Fibroblast of skin of left quadriceps (primary cell): Measurements from ENCODE around the gene SPATA25.
"Not testable (repeated sequence)": the region's sequence is repeated elsewhere in the genome, so short reads cannot be mapped to it uniquely, and the experiment has no call there.

ENCODE experiments used
- DNase-seq, 2 experiments: peaks; one replicate each; pipeline ENCODE4 v3.0.0-alpha.2; 2013; ENCODE audit warnings: low read depth in 2 of 2

The SPATA25 gene

DNA sequence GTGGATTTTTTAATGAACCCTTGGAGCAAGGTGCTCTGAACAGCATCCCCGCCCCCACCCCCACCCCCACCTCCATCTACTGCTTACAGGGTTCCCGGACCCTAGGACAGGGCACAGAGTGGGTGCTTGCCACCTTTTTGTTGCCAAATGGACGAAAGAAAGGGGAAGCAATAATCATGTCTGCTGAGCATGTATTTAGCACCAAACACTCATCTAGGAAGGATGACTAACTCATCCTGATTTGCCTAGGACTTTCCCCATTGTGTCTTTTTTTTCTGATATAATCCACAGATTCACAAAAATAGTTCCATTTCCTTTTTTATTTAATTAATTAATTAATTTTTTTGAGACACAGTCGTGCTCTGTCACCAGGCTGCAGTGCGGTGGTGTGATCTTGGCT, 25.7 kb upstream of the SPATA25 start:
- no peak for DNase-seq

DNA sequence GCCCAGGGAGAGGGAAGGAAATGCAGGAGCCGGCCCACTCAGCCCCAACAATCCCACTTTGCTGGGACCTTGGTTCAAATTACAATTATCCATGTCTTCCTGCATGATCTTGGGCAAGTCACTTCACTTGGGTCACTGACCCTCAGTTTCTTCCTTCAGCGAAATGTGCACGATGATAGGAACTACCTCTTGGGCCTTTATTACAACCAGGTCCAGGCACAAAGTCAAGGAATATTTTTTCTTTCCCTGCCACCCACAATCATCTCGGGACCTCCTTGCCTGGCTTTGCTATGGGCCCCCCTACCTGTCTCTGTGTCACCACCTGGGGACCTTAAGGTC, 24.9 kb upstream of the SPATA25 start:
- no peak for DNase-seq

DNA sequence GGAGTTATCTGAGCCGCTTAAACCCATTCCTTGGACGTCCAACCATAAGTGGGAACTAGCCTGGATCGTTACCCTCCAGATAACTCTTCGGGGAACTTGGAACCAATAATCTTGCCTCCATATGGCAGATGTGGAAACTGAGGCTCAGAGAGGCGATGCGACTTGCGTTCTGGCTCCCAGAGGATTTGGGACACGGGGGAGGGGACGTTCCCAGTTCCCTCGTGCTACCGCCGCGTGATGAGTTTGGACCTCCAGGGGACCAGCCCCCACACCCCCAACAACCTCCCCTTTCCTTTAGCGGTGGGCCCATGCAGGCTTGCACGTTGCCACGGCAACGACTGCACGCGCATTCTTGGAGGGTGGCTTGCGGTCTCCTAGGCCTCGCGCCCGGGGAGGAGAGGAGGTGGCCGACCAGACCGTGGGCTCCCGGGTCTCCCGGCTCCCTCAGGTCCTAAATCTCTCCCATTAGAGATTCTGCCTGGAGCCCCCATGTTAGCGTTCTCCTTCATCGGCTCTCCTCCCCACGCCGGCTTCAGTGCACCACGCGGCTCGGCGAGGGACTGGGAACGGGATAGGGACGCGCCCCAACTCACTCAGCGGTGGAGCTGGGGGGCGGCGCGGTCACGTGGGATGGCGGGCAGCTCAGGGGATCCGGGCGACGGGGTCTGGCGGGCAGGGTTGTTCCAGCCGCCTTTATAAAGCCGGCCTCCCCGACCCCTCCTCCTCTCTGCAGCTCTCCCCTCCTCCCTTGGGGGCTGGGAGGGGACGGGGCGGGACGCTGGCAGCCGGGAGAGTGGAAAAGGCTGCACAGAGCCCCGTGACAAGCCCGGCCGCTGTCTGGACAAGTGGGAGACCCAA, 24.3 kb upstream of the SPATA25 start, which contains the start of gene PLTP:
Gene PLTP, minus strand, starts transcription at position 670 of the 858 bp plus-strand sequence. CDS start 703 bp downstream, outside the sequence.
- no peak for DNase-seq

- DNase-seq, result peak; percentile 100
Measured at GRCh38 chr20:45910670-45911485, 23.5 kb upstream of the SPATA25 start.

DNA sequence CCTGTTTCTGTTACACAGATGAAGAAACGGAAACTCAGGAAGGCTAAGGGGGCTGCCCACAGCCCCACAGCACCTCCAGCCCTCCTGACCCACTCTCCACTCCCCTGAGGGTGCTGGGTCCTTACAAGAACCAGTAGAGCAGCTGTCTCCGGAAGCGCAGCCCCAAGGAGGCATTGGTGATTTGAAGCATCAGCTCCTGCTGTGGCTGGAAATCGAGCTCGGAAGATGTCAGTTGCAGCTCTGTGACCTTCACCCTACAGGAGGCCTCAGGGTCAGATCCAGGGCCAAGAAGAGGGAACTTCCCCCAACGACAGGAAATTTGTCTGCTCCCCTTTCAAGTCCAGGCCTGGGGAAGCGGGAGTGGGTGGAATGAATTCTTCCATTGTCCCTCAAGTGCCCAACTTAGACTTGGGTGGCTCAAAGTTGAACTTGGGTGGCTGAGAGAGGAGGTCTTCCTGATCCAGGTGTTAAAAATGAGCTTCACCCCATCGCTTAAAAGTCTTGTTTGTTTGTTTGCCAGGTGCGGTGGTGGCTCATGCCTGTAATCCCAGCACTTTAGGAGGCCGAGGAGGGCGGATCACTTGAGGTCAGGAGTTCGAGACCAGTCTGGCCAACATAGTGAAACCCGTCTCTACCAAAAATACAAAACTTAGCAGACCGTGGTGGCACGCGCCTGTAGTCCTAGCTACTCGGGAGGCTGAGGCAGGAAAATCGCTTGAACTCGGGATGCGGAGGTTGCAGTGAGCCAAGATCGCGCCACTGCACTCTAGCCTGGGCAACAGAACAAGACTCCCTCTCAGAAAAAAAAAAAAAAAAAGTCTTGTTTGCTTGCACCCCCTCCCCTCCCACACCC, 22.6 kb upstream of the SPATA25 start:
- DNase-seq, result no peak

GRCh38 chr20:45909336-45909808, 21.9 kb upstream of the SPATA25 start:
- no peak for DNase-seq

DNA sequence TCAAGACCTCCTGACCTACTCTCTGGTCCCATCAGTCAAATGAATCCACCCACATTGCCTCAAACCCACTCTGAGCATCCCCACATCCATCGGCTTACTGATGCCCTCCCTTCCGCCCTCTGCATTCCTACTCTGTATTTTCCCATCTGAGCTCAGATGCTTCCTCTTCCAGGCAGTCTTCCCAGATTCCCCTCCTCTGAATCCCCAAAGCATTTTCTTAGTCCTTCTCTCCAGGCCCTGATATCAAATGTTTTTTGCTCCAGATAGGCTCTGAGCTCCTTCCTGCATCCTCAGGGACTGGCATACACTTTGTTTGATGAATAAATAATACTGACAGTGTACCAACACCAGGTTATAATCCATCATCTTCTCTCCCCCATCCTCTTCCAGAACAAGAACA, 20.7 kb upstream of the SPATA25 start:
- no peak for DNase-seq

DNA sequence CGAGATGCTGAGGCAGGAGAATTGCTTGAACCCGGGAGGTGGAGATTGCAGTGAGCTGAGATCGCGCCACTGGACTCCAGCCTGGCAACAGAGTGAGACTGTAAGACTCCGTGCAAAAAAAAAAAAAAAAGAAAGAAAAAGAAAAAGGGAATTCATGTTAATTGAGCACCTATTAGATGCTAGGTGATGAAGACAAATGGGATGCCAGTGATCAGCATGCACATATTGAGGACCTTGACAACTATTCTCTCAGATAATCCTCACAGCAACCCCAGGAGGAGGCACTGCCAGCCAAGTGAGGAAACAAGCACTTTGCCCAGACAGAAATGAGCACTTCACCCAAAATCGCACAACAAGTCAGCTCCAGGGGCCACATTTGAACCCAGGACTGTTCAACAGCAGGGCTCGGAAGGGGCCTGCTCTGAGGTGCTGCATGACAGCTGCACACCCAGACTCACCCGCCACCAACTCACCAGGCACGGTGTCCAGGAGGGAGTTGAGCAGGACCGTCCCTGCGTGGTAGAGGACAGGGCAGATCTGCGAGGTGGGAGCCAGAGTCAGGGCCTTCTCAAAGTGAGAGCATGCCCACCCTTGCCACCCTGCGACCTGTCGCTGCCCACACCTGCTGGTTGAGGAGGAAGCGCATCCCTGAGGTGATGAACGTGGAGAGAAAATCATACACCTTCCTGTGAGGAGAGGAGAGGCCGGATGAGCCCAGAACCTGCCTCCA, 20.0 kb upstream of the SPATA25 start:
- DNase-seq, result no peak

DNA sequence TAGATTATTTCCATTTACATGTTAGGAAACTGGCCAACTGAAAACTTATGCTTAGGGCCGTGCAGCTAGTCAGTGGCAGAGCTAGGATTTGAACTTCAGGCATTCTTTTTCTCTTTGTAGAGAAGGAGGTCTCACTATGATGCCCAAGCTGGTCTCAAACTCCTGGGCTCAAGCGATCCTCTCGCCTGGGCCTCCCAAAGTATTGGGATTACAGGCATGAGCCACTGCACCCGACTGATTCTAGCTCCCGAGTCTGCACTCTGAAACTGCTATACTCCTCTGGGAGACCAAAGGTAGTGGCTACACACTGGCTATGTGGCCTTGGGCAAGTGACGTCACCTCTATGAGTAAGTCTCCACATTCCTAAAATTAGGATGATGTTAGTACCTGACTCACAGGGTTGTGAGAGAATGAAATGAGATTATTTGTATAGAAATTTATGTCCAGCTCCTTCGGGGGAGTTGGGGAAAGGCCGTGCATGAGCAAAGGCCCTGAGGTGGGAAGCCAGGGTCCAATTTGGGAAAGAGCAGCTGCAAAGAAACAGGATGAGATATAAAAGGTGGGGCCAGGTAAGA, 18.2 kb upstream of the SPATA25 start:
- DNase-seq, result no peak

DNA sequence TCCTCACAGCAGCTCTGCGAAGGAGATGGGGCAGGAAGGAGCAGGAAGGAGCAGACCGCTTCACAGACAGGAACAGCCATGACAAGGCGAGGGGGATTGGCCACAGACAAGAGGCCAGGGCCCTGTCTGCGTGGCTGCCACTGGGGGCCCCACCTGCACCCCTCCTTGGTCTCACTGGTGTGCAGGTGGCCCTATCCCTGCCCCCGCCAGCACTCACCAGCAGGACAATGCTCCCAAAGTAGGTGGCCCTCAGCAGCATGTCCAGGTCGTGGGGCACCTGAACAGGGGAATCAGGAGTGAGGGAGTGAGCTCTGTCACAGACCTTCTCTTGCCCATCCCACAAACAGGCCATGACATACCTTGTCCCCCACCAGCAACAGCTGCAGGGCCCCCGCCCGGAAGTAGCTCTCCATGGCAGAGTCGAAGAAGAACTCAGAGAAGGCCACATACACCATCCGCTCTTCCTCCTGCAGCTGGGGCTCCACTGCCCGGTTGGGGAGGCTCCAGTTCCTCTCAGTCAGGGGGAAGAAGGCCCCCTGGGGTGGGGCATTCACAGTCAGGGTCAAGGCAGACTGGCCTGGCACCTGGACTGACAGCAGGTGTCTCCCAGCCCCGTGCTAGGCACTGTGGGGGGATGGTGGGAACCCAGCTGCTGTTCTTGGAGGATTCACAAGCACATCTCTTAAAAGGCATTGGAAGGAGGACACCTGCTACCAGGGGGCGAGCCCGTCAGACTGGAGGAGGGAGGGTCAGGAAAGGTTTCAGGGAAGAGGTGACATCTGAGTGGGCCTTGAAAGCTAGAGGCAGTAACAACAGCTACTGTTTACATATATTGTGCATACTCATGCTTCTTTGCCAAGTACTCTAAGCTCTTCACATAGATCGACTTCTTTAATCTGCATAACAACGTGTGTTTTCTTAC, 17.4 kb upstream of the SPATA25 start:
- DNase-seq, result no peak

DNA sequence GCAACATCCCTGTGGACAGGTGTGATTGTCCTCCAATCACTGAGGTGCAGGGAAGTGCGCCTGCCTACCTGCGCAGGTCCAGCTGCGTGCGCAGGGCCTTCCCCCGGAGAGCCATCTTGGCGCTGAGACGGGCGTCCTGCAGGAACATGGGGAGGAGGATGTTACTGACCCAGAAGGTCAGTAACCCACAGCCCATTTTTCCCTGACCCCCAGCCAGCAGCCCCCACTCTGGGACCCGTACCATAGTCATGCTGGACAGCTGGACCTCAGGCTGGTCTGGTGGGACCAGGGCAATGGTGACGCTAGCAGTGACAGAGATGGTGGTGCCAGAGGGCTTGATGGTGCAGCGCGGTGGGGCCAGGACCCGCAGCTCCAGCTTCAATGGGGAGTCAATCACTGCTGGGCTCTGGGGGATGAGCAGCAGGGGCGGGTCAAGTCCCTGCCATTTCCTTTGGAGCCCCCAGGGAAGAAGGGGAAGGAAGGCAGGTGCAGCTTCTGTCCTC, 14.8 kb upstream of the SPATA25 start:
- DNase-seq, result no peak

DNA sequence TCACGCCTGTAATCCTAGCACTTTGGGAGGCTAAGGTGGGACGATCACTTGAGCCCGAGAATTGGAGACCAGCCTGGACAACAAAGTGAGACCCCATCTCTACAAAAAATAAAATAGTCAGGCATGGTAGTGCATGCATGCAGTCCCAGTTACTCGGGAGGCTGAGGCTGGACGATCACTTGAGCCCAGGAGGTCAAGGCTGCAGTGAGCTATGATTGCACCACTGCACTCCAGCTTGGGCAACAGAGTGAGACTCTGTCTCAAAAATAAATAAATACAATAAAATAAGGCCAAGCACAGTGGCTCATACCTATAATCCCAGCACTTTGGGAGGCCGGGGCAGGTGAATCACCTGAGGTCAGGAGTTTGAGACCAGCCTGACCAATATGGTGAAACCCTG, 13.9 kb upstream of the SPATA25 start:
- DNase-seq, result not testable (repeated sequence)

DNA sequence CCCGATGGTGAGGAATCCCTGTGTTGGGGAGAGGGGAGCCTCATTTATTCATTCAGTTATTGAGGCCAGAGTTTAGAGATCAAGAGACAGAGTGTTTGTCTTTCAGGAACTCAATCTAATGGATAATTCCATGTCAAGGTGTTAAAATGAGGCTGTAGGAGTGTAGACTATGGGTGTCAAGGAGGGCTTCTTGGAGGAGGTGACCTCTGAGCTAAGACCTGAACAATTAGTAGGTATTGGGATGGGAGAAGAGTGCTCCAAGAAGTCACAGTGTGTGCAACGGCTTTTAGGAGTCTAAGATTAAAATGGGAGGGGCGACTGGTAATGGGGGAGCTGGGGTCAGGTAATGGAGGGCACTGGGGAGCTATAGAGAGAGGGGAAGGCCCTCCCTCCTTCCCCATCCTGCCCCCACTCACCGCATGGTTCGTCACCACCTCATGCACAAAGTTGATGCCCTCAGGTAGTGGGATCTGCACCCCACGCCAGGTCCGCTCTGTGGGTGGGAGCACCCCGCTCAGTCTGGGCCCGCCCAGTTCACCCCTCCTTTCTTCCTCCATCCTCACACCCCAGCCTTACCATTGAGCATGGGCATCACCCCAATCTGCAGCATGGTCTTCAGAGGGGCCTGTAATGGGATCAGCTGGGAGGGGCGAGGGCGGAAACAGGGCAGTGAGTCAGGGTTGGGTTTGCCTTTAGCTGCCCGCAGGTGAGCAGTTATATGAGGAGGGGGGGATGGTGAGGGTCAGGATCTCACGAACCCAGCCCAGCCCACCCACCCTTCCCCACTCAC, 11.8 kb upstream of the SPATA25 start:
- DNase-seq, result no peak

- DNase-seq, result no peak
Measured at GRCh38 chr20:45898285-45898684, 10.9 kb upstream of the SPATA25 start.

DNA sequence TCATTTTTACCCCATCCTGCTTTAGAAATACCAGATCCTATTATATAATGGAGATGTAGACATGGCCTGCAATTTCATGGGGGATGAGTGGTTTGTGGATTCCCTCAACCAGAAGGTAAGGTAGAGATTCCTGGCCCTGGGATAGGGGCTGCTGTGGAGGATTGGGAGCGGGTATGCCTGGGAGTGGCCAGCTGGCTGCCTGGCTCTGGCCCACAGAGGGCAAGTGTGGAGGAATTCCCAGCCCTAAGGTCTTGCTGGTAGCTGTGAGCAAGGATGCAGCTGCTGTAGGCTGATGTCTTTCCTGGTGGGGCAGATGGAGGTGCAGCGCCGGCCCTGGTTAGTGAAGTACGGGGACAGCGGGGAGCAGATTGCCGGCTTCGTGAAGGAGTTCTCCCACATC, 10.3 kb upstream of the SPATA25 start:
- no peak for DNase-seq

DNA sequence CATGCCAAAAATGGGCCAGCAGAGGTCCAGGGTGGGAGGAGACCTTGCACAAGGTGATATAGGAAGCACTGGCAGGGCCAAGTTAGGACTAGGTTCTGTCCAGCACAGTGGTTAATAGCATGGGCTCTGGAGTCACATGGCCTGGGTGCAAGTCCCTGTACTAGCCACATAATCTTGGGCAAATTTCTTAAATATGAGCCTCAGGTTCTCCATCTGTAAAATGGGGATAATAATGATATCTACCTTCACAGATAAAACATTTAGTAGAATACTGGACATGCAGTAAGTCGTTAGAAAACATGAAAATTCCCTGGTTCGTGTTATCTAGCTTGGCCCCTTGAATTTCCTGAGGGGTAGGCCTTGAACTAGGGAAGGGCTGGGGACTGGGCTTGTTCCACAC, 9.9 kb upstream of the SPATA25 start:
- no peak for DNase-seq

GRCh38 chr20:45896641-45897161, 9.3 kb upstream of the SPATA25 start:
- no peak for DNase-seq

DNA sequence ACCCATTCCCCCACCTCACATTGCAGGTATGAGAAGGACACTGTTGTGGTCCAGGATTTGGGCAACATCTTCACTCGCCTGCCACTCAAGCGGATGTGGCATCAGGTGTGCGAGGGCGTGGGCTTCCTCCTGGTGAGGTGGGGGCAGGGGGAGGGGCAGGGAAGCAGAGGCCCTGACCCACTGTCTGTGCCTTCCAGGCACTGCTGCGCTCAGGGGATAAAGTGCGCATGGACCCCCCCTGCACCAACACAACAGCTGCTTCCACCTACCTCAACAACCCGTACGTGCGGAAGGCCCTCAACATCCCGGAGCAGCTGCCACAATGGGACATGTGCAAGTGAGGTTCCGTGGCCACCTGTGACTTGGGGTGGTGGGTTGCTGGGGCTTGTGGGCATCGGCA, 7.4 kb upstream of the SPATA25 start:
- DNase-seq, result no peak

GRCh38 chr20:45893831-45894230, 6.4 kb upstream of the SPATA25 start:
- DNase-seq, result no peak
